Esophagus squamous epithelium (tissue), 4 donors: ENCODE data around the gene C1orf50.

Experiments
- POLR2A ChIP-seq, 4 donors: fragments of 450-650 bp; IDR thresholded peaks; one replicate each; pipeline ENCODE4 v1.6.1; 2017; ENCODE audit warnings: antibody characterized with exemption in 4 of 4, mild to moderate bottlenecking in 4 of 4, moderate library complexity in 3 of 4
- TF ChIP-seq, protein P1 (sequence below), 6 experiments: fragments of 450-650 bp in 4 of 6; fragments of 200-600 bp in 2 of 6; sonication (generic) in 2 of 6; IDR thresholded peaks; one replicate each; pipeline ENCODE4 v1.5.1; 2016 to 2019; ENCODE audit warnings: antibody characterized with exemption in 6 of 6, mild to moderate bottlenecking in 4 of 6, moderate library complexity in 4 of 6

DNA sequence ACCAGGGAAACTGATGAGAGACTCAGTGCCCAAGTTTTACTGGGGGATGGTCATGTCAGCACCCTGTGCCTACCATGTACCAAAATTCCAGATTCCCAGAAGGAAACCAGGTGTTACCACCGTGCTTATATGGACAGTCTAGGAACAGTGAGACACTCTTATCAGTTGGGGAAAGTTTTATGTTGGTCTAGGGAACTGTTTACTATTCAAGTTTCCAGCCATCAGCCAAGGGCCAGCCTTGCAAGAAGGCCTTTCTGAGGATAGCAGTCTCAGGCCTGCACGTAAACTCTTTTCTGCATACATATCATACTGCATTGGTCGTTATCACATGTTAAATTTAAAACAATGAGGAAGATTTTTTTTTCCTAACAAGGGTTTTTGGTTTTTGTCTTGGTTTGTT lies 30.4 kb downstream of the C1orf50 start:
- TF ChIP-seq, protein P1, sequence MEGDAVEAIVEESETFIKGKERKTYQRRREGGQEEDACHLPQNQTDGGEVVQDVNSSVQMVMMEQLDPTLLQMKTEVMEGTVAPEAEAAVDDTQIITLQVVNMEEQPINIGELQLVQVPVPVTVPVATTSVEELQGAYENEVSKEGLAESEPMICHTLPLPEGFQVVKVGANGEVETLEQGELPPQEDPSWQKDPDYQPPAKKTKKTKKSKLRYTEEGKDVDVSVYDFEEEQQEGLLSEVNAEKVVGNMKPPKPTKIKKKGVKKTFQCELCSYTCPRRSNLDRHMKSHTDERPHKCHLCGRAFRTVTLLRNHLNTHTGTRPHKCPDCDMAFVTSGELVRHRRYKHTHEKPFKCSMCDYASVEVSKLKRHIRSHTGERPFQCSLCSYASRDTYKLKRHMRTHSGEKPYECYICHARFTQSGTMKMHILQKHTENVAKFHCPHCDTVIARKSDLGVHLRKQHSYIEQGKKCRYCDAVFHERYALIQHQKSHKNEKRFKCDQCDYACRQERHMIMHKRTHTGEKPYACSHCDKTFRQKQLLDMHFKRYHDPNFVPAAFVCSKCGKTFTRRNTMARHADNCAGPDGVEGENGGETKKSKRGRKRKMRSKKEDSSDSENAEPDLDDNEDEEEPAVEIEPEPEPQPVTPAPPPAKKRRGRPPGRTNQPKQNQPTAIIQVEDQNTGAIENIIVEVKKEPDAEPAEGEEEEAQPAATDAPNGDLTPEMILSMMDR (IDR thresholded peaks at IDR 0.05), result no peak
- no peak for TF ChIP-seq POLR2A (IDR thresholded peaks at IDR 0.05)
